Measurements from ENCODE around the gene FPR3. TPM values are rescaled to one million over a fixed set of nuclear protein-coding genes. Genes with fewer than 3 reads are reported as not detected.

The FPR3 gene
- total RNA-seq, 2 experiments from 2014 or later = not detected

DNA sequence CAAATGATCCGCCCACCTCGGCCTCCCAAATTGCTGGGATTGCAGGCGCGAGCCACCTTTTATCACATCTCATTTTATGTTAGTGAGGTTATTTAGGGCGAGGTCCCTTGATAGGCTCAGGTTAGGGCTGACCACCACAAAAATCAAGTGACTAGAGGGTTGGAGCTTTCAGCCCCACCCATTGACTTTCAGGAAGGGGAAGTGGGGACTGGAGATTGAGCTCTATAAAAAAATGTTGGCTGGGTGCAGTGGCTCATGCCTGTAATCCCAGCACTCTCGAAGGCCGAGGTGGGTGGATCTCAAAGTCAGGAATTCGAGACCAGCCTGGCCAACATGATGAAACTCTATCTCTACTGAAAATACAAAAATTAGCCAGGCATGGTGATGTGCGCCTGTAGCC is 20.1 kb downstream of the FPR3 start:
- no peaks in the 10 kb centered on the region for H3K27me3 Mint-ChIP-seq
- CTCF ChIA-PET = no interaction called here
- peaks cover 10% of the 10 kb centered on the region for H3K9me3 Mint-ChIP-seq
- no peaks in the 10 kb centered on the region for H3K4me1 ChIP-seq (ENCODE audit: insufficient read depth, low read length)
- intact Hi-C loops (cut with DNase I, micrococcal nuclease) = no loop called here
- H3K36me3 Mint-ChIP-seq (ENCODE audit: low read depth) = no peaks in the 10 kb centered on the region
- H3K4me3 ChIP-seq (ENCODE audit: low read length) = no peak overlapping the region
- no peaks in the 10 kb centered on the region for H3K36me3 ChIP-seq (ENCODE audit: insufficient read depth, low read length)
- peaks cover 15 to 32% of the 10 kb centered on the region in 2 experiments for H3K9me3 ChIP-seq (ENCODE audit: control insufficient read depth in 1 of 2, insufficient read depth in 1 of 2, low read length in 2 of 2)
- no peaks in the 10 kb centered on the region for H3K4me1 Mint-ChIP-seq (ENCODE audit: low read depth)
- POLR2A ChIA-PET = no interaction called here
- TF ChIP-seq, protein P1, sequence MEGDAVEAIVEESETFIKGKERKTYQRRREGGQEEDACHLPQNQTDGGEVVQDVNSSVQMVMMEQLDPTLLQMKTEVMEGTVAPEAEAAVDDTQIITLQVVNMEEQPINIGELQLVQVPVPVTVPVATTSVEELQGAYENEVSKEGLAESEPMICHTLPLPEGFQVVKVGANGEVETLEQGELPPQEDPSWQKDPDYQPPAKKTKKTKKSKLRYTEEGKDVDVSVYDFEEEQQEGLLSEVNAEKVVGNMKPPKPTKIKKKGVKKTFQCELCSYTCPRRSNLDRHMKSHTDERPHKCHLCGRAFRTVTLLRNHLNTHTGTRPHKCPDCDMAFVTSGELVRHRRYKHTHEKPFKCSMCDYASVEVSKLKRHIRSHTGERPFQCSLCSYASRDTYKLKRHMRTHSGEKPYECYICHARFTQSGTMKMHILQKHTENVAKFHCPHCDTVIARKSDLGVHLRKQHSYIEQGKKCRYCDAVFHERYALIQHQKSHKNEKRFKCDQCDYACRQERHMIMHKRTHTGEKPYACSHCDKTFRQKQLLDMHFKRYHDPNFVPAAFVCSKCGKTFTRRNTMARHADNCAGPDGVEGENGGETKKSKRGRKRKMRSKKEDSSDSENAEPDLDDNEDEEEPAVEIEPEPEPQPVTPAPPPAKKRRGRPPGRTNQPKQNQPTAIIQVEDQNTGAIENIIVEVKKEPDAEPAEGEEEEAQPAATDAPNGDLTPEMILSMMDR (IDR thresholded peaks at IDR 0.05) = no peak
- no peak overlapping the region for H3K27ac Mint-ChIP-seq
- H3K27me3 ChIP-seq (ENCODE audit: control insufficient read depth in 1 of 2, insufficient read depth in 2 of 2, low read length in 2 of 2) = no peaks in the 10 kb centered on the region
- DNase-seq (no peak), ATAC-seq (ENCODE audit: poor library complexity) (no peak)
- H3K27ac ChIP-seq (ENCODE audit: low read depth in 1 of 2, low read length in 2 of 2) = no peak overlapping the region
- H3K4me3 Mint-ChIP-seq = no peak overlapping the region

DNA sequence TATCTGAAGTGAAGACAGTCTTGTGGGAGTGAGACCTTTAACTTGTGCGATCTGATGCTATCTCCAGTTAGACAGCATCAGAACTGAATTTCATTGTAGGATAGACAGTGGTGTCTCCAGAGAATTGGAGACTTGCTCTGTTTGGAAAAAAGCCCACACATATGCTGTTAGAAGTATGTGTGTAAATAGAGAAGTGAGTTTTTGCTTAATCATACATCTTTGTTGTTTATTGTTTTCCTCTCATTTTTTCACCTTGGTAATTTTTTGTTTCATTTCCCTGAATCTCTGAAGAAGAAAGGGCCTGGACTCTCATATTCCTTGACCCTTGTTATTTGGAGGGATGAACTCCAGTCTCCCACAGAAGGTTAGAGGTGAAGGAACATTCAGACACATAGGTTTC is 21.8 kb downstream of the FPR3 start:
- no peaks in the 10 kb centered on the region for H3K27me3 ChIP-seq (ENCODE audit: control insufficient read depth in 1 of 2, insufficient read depth in 2 of 2, low read length in 2 of 2)
- ChIA-PET POLR2A (no interaction called here), CTCF (no interaction called here)
- no peaks in the 10 kb centered on the region for H3K4me1 ChIP-seq (ENCODE audit: insufficient read depth, low read length)
- no peak for DNase-seq
- no peak for ATAC-seq (ENCODE audit: poor library complexity)
- no peaks in the 10 kb centered on the region for H3K4me1 Mint-ChIP-seq (ENCODE audit: low read depth)
- peaks cover 8% of the 10 kb centered on the region for H3K27me3 Mint-ChIP-seq
- no peak overlapping the region for H3K27ac ChIP-seq (ENCODE audit: low read depth in 1 of 2, low read length in 2 of 2)
- H3K36me3 Mint-ChIP-seq (ENCODE audit: low read depth) = no peaks in the 10 kb centered on the region
- H3K9me3 ChIP-seq (ENCODE audit: control insufficient read depth in 1 of 2, insufficient read depth in 1 of 2, low read length in 2 of 2) = peaks cover 18 to 26% of the 10 kb centered on the region in 2 experiments
- H3K27ac Mint-ChIP-seq = no peak overlapping the region
- H3K36me3 ChIP-seq (ENCODE audit: insufficient read depth, low read length) = no peaks in the 10 kb centered on the region
- intact Hi-C loops (cut with DNase I, micrococcal nuclease) = no loop called here
- H3K4me3 Mint-ChIP-seq = no peak overlapping the region
- H3K9me3 Mint-ChIP-seq = peaks cover 13% of the 10 kb centered on the region
- H3K4me3 ChIP-seq (ENCODE audit: low read length) = no peak overlapping the region
- TF ChIP-seq, protein P1 (IDR thresholded peaks at IDR 0.05) = no peak

DNA sequence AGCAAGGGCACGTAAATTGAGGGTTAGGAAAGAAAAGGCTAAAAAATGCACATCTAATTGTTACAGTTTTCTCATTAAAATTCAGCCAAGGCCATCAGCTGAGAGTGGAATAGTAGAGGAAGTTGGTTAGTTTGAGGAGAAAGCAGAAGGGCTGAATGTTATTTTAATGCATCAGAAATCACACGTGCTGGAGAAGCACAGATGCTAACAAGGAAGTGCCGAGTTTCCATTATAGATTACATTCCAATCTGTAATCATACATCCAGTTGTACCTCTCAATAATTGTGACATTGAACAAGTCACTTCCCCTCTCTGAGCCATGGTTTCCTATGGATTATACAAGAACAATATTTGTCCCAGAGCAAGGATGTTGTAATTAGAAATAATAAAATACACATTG is 25.1 kb downstream of the FPR3 start:
- intact Hi-C loops (cut with DNase I, micrococcal nuclease) = no loop called here
- ATAC-seq (ENCODE audit: poor library complexity) = no peak
- Mint-ChIP-seq H3K27ac (no peak overlapping the region), H3K4me3 (no peak overlapping the region), H3K4me1 (ENCODE audit: low read depth) (no peaks in the 10 kb centered on the region), H3K27me3 (peaks cover 8% of the 10 kb centered on the region), H3K36me3 (ENCODE audit: low read depth) (no peaks in the 10 kb centered on the region), H3K9me3 (peaks cover 19% of the 10 kb centered on the region)
- Histone ChIP-seq H3K4me3 (ENCODE audit: low read length) (no peak overlapping the region), H3K27ac (ENCODE audit: low read depth in 1 of 2, low read length in 2 of 2) (no peak overlapping the region), H3K27me3 (ENCODE audit: control insufficient read depth in 1 of 2, insufficient read depth in 2 of 2, low read length in 2 of 2) (no peaks in the 10 kb centered on the region), H3K4me1 (ENCODE audit: insufficient read depth, low read length) (no peaks in the 10 kb centered on the region), H3K36me3 (ENCODE audit: insufficient read depth, low read length) (no peaks in the 10 kb centered on the region), H3K9me3 (ENCODE audit: control insufficient read depth in 1 of 2, insufficient read depth in 1 of 2, low read length in 2 of 2) (peaks cover 18 to 23% of the 10 kb centered on the region in 2 experiments)
- ChIA-PET POLR2A (no interaction called here), CTCF (no interaction called here)
- TF ChIP-seq, protein P1 (IDR thresholded peaks at IDR 0.05) = no peak
- DNase-seq = no peak

Measured in CD4-positive, alpha-beta T cell (primary cell).